OCI-M2 (cell line): ENCODE results near the gene OOSP4A.
A peak's percentile ranks its signal among the peaks of the same experiment; 100 is the strongest.

ENCODE experiments used
- DNase-seq: peaks from one replicate; lab custom pipeline; 2025; ENCODE audit not compliant: unreplicated experiment; lab: John Stamatoyannopoulos, UW

OOSP4A gene

DNA sequence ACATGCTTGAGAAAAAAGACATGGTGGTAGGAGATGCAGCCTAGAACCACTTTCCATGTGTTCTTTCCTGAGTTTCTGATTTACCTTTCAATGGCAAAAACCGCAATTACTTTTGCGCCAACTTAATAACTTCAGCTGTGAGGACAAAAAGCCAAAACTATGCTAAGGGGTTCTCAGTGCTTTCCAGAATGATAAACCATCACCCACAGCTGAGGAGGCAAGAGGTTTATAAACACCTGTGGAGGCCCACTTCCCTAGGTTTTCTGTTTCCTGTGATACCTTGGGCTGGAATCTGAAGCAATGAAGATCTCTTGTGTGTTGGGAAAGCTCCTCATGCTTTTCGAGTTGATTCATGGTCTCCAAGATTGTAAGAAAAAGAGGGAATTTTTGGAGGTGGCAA is at the start of gene OOSP4A:
Gene OOSP4A, plus strand, starts transcription at position 301 of the 400 bp plus-strand sequence. Its CDS starts 0 bp downstream, at position 301.
- DNase-seq, result no peak

DNA sequence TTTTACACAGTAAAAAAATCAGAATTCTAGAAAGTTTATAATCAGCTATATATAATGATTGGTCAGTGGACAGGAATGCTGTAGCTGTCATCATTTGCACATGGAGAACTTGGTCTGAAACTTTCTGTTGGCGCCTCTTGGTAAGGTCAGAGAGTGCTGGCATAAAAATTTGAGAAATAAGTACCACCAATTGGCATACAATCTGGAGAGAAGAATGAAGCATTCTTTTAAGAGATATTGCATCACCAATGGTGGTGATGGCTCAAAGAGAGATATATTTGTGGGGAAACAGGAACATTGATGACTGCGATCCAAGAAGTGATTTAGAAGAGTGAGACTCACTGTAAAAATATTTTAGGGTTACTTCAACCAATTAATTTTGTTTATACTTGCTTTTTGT is 45.4 kb upstream of the OOSP4A start:
- no peak for DNase-seq

DNA sequence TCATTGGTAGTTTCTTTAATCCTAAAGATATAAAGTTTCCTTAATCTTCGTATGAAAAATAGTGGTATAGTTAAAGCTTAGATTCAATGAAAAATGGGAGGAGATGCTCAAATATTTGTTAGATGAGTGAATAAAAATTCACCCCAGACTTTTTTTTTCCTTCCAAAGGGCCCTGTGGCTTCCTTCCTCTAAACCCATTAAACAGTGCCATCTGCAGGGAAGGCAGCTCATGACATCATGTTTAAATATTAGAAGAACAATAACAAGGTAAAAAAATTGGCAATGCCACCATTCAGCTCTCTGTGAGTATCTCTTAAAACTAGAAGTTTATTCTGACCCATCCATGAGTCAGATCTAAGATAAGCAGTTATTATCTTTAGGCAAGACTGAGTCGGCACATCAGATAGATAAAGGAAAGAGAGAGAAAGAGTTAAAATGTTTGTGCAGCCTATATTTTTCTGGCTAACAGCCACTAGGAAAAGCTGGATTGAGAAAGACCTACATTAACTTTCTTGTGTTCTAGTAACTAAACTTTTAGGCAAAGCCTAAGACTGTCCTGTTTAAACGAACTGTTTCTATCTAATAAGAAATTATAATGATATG is 44.7 kb upstream of the OOSP4A start:
- DNase-seq, result no peak

DNA sequence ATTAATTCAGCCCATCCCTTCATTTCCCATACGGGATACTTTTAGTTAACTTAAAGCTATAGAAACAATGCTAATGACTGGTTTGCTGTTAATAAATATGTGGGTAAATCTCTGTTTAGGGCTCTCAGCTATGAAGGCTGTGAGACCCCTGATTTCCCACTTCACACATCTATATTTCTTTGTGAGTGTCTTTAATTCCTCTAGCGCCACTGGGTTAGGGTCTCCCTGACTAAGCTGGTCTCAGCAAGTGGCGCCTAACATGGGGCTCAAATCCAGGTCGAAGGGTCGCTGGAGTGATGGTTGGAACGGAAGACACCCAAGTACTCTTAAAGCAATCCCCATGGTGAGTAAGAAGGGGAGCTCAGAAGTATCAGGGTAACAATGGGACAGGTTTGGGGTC is 40.0 kb upstream of the OOSP4A start:
- no peak for DNase-seq

DNA sequence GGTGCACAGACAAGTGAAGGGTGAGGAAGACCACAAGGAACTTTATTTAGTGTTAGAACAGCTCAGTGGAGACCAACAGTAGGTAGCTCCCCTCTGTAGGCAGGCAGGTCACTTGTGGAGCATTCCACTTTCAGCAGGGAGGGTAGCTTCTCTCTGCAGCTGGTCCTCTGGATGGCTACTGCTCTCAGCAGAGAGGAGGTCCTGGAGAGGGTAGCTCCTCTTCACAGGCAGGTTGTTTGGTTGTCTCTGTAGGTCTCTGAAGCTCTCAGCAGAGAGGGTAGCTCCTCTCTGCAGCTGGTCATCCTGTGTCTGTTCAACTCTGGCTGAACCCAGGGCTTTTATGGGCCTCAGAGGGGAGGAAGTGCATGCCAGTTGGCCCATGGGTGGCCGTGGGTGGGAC is 32.1 kb upstream of the OOSP4A start:
- no peak for DNase-seq

DNA sequence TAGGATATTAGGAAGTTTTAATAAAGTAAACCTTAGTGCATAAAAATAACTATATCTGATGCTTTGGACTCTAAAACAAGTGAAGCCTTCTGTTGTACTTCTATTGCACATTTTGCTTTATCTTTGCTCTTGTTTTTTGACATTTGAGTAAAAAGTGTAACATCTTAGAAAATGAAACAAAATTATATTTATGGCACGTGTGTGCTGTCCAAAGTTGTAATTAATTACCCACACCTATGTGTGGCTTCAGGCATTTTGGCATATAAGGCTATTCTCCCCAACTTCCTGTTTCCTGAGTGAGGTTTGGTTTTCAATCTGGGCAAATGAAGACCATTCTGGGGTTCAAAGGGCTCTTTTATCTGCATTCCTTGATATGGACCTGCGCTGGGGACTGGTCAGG is 25.7 kb upstream of the OOSP4A start, which contains the start of gene OOSP1:
Gene OOSP1, plus strand, starts transcription at position 301 of the 400 bp plus-strand sequence. Its CDS starts 23 bp downstream, at position 324.
- no peak for DNase-seq

DNA sequence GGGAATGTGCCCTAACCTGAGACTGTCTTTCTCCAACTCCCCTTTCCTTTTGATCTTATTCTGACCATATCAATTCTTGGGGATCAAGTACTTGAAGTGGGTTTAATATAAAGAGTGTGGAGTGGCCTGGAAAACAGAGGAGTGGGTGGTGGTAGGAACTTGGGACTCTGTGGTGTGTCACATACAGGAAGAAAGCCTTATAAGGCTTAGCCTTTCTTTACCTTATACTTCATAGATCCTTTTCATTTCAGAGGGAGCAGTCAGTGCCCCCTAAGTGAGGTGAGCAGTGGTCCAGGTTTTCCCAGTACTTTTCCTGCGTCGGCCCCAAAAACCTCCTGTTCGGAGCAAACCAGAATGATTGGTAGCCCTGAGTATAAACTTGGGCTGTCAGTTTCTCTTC is 25.1 kb upstream of the OOSP4A start:
- no peak for DNase-seq

DNA sequence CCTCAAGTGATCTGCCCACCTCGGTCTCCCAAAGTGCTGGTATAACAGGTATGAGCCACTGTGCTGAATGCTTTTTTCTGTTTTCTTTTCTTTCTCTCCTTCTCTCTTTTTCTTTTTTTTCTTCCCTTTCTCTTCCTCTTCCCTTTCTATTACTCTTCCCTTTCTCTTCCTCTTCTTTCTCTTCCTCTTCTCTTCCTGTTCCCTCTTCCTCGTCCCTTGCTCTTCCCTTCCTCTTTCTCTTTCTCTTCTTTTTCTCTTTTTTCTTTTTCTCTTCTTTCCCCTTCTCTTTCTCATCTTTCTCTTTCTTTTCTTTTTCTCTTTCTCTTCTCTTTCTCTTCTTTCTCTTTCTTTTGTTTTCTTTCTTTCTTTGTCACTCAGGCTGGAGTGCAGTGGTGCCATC is 24.4 kb upstream of the OOSP4A start:
- no peak for DNase-seq

DNA sequence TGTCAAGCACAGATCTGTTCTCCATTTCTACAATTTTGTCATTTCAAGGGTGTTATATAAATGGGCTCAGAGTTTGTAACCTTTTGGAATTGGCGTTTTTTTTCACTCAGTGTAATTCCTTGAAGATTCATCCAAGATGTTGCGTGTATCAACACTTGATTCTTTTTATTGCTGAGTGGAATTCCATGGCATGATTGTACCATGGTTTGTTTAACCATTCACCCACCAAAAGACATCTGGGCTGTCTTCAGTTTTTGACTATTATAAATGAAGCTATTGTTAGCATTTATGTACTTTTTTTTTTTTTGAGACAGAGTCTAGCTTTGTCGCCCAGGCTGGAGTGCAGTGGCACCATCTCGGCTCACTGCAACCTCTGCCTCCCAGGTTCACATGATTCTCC is 22.7 kb upstream of the OOSP4A start:
- no peak for DNase-seq

DNA sequence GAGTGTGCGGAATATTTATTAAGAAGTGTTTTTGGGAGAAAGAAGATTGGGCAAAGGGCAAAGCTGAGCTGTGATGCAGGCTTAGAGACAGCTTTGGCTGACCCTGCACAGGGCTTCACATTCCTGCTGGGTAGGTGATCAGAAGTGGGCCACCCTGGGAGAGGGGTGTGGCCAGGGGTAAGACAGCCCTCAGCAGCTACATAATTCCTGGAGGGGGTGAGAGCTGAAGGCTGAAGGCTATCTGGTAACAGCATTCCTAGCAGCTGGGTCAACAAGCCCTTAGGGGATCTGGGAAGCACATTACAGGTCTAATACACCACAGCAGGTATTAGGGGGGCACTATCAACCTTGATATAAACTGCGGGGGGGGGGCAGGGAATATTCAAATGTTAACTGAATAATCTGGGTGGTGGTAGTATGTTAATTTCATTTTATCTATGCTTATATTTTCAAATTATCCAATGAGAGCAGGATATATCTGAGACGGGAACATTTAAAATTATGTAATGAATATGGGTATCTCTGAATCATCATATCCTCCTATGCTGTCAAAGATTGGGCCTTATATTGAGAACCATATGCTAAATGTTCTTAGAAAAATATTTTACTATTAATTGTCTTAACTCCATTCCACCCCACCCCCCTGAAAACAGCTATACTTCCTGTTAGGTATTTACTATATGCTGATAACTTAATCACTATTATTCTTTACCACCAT is 19.7 kb upstream of the OOSP4A start:
- DNase-seq, result no peak

DNA sequence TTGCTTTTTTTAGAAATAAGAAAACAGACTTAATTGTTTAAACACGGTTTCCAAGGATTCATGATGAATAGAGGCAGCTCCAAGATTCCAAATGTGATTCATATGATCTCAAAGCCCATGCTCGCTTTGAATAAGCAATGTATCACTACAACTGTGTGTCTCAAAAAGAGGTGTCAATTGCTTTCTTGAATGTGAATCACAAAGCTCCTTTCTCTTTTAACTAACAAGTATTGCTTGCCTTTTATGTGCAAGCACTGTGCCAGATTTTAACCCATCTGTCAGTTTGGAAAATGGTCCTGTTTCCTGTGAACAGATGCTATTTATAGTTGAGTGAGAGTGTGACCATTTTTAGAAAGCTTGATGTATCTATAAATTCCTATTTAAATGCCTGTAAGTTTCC is 19.1 kb upstream of the OOSP4A start:
- no peak for DNase-seq

DNA sequence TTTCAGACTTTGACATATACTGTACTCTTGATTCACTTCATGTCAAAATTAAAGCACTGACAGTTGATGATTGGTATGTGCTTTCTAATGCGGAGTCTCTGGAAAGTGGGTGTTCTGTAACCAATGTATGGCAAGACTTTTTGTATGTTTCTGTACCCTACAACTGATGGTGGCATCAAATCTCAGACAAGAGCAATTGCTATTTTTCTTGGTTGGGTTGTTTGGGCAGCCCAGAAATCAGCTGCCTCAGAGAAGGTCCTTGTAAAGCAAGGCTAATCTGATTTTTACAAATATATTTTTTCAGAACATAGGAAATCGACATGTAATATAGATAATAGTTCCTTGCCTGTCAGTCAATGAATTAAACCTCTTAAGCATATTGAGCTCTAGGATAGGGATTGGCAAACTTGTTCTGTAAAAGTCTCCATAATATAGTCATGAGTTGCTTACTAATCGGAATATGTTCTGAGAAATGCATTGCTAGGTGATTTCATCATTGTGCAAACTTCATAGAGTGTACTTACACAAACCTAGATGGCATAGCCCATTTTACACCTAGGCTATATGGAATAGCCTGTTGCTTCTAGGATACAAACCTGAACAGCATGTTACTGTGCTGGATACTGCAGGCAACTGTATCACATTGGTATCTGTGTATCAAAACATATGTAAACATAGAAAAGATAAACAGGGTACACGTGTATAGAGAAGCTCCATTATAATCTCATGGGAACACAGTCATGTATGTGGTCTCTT is 10.2 kb upstream of the OOSP4A start:
- no peak for DNase-seq

DNA sequence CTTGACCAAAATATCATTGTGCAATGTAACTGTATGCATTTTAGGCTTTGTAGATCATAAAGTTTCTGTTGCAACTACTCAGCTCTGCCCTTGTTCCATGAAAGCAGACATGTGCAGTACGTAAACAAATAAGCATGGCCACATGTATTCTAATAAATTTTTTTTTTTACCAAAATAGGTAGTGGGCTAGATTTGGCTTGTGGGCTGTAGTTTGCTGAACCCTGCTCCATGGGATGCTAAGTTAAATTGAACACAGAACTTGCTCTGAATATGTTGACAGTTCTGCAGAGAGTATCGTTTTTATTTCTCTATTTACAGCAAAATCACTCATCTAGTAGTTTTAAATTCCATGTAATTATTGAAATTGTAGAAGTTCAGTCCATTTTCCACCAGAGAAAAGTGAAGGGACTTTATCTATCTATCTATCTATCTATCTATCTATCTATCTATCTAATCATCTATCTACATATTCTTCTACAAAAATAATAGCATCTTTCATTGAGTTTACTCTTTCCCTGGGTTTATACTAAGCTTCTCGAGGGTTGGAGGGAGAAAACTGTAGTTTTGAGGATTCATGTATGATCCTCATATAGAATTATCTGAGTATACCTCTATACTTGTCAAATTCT is 9.5 kb upstream of the OOSP4A start:
- no peak for DNase-seq

DNA sequence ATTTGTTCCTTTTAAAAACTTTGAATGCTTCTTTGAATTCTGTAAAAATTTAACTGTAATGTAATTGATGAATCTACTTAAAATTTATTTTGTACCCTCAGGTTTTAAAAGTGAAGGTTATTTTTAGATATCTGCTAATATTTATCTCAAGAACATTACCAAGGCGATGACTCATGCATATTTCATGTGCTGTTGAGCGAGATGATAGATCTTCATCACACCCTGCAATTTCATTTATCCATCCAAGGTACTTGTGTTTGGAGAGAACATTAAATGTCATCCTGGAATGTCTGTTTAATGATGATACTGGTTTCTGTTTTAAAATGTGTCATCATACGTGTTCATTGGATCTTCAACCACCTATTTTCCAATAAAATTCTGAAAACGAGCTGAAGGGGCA is 6.7 kb upstream of the OOSP4A start:
- DNase-seq, result no peak

DNA sequence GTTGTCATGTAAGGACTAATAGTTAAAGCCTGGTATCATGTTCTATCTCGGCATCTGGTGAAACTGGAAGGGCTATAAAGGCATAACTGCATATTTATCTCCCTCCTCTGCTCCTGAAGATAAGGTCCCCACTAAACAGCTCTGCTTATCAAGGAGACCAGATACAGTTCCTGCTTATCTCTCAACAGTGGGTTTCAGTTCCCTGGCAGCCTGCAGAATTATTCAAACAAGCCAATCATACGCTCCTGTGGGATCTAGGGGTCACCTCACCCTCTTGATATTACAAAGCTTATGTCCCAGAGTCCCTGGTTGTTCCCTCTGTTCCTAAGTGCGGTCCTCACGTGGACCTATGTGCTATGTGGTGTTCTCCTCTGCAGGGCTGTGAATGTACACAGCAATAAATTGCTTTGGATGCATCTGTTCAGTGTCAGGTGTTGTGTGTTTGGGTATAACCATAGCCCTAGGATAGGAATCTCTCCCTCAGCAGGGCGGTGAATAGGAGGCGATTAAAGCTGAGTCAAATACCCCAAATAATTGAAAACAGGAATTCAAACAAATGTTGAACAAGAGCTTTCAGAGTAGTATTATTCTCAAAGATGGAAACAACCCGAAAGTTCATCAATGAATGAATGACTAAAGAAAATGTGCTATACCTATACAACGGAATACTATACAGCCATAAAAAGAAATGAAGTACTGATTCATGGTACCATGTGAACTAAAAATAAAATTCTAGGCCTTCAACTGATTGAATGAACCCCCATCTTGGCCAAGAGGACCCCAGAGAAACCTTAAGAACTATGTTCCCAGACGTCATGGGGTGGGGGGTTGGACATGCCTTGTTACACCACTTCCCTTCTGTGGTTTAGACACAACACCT is 3.1 kb upstream of the OOSP4A start:
- peak; percentile 24 for DNase-seq

DNA sequence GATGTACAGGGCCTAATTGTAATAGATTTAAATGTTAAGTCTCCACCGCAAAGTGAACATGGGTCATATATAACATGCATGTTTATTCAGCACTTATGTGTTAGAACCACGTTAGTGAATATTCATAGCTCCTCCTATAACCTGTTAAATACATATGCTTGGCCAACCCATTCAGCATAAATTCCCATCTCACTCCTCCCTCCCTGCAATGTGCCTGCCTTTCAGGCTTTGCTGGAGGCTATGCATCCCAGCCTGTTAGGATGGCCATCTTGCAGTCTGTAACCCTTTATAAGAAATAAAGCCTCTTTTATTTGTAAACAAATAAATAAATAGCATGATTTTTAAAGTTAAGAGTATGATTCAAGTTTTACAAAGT is 1.7 kb upstream of the OOSP4A start:
- no peak for DNase-seq

DNA sequence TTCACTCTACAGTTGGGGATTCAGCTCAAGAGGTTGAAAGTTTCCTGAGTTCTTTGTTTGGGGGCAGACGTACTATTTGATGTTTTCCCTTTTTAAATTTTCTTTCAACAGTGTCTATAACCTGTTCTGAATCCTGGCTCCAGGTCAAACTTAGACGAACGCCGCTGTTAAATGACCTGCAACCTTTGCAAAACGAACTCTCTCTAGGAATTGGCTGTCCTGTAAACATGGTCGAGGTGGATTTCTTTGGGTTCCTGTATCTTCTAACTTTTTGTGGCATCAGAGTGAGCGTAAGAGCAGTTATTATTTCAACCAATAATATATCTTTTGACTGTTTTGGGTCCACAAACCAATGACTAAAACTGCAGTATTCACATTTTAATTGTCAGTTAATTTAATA is 1.6 kb downstream of the OOSP4A start:
- no peak for DNase-seq

DNA sequence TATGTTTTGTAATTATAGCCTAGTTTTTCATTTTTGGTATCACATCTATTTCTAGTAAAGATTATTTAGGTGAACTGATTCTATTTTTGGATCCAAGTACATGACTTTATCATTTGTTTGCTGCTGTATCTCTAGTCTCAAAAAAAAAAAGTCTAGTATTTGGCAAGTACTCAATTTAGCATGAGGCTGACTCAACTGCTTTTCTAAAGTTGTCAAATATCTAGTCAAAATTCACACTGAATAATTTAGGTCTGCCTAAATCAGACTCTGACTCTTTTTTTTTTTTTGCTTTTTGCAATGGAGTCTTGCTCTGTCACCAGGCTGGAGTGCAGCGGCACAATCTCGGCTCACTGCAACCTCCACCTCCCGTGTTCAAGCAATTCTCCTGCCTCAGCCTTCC is 2.4 kb downstream of the OOSP4A start:
- no peak for DNase-seq

DNA sequence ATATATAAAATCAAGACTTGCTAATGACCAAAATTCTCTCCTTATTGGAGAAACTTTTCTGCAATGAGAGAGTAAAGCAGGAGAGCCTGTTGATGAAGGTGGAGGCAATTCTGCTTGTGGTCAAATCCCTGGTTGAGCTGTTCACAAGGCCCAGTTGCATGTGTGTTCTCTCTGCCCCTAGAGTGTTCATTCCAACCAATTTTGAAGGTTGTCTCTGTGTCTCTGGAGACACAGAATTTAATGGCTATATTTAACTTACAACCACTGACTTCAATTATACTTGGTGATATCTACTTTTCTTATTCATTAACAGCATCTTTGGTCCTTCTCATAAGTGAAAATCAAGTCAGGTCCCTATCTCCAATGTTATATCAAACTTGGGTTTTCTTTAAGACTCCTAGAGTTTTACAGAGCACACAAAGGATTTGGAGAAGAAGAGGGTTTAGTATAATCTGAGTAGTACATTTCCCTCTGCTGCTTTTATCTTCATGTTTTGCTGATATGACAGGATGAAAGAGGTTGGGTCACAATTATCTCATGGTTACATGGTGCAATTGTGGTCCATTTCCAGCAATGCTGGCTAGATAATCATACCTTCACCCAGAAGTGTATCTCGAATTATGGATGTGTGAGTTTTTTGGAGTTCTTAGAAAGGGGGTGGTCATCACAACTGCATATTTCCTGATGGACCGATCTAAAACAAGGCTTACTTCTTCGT is 4.0 kb downstream of the OOSP4A start:
- no peak for DNase-seq

DNA sequence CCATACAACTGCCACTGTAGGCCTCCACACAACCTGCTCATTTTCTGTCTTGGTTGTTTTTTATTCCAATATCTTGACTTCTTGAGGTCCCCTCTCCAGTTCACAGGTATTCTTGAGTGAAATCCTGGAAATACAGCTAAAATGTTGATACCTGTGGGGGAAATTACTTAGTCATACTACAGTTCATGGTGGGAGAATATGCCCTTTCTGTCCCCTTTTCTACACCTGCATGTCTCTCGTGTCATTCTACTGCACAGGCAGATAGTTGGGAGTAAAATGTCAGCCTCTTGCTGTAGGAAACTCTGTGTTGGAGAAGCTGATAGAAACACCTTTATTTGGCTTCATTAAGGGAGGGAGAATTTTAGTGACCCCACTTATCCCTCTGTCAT is 4.6 kb downstream of the OOSP4A start:
- no peak for DNase-seq
